Osteoblast (primary cell): ENCODE results near the gene ANXA9. TPM values are rescaled to one million over a fixed set of nuclear protein-coding genes. Genes with fewer than 3 reads are reported as not detected.

ENCODE experiments used
- DNase-seq: peaks from one replicate; pipeline ENCODE4 v3.0.0; 2011; ENCODE audit warnings: low spot score, mixed read lengths; ENCODE audit not compliant: insufficient read length; ENCODE audit errors: missing footprints
- H2AFZ ChIP-seq: 2 replicates; pipeline ENCODE4 v1.6.0; 2011; ENCODE audit warnings: mild to moderate bottlenecking, low read length
- H3K27ac ChIP-seq: 2 replicates; pipeline ENCODE4 v1.5.1; 2011; ENCODE audit warnings: mild to moderate bottlenecking, low read depth, low read length, moderate library complexity
- H3K27me3 ChIP-seq: 2 replicates; pipeline ENCODE4 v1.6.0; 2012; ENCODE audit warnings: mild to moderate bottlenecking, control low read depth, inconsistent platforms, low read length, moderate library complexity; ENCODE audit not compliant: insufficient read depth
- H3K36me3 ChIP-seq: 2 replicates; pipeline ENCODE4 v1.5.1; 2011; ENCODE audit warnings: mild to moderate bottlenecking, low read length, control low read depth, moderate library complexity; ENCODE audit not compliant: insufficient read depth
- H3K4me1 ChIP-seq: 2 replicates; pipeline ENCODE4 v1.5.1; 2011; ENCODE audit warnings: mild to moderate bottlenecking, low read length, control low read depth, moderate library complexity; ENCODE audit not compliant: insufficient read depth
- H3K4me2 ChIP-seq: 2 replicates; pipeline ENCODE4 v1.6.0; 2011; ENCODE audit warnings: mild to moderate bottlenecking, low read length; ENCODE audit not compliant: insufficient read depth
- H3K4me3 ChIP-seq: fragments of 200-600 bp; sonication (generic); 3 replicates; pipeline ENCODE4 v1.5.1; 2012; ENCODE audit warnings: mild to moderate bottlenecking, low read length, inconsistent platforms; ENCODE audit not compliant: insufficient read depth
- H3K79me2 ChIP-seq: 2 replicates; pipeline ENCODE4 v1.6.0; 2012; ENCODE audit warnings: mild to moderate bottlenecking, low read length, control low read depth, inconsistent platforms; ENCODE audit not compliant: insufficient read depth
- H3K9me3 ChIP-seq: 2 replicates; pipeline ENCODE4 v1.5.1; 2011; ENCODE audit warnings: low read depth, low read length, control low read depth
- H4K20me1 ChIP-seq: 2 replicates; pipeline ENCODE4 v1.6.0; 2012; ENCODE audit warnings: mild to moderate bottlenecking, low read length, control low read depth; ENCODE audit not compliant: insufficient read depth
- CTCF ChIP-seq: IDR thresholded peaks from 2 replicates; pipeline ENCODE4 v1.5.1; 2011; ENCODE audit warnings: mild to moderate bottlenecking, low read depth, low read length, moderate library complexity; ENCODE audit errors: extremely low read depth
- total RNA-seq: library from RNA; depleted of rRNA; stranded (reverse); fragments of >200 nt; gene quantifications from 2 replicates; pipeline ENCODE4 v1.2.3, GENCODE V29; 2012

Gene ANXA9
- total RNA-seq, 1 donor = under 0.01 TPM

GRCh38 chr1:150974580-150975478 is 7.3 kb upstream of the ANXA9 start, which contains the start of gene CERS2:
Gene CERS2 (minus strand): TSS chr1:150974835. CDS start chr1:150969090, 5,745 bp downstream.
- DNase-seq = peak; percentile 99
- peaks cover 60% of the 10 kb centered on the region for H3K4me1 ChIP-seq
- no peaks in the 10 kb centered on the region for H3K36me3 ChIP-seq
- H3K79me2 ChIP-seq = peaks cover 44% of the 10 kb centered on the region
- peaks cover 36% of the 10 kb centered on the region for H4K20me1 ChIP-seq
- peak within 1 kb of the TSS; percentile 69 for H3K27ac ChIP-seq
- peak within 1 kb of the TSS; percentile 98 for H3K4me2 ChIP-seq
- peak within 1 kb of the TSS; percentile 66 for H2AFZ ChIP-seq
- H3K4me3 ChIP-seq = peak within 1 kb of the TSS; percentile 95
- no peaks in the 10 kb centered on the region for H3K27me3 ChIP-seq
- no peaks in the 10 kb centered on the region for H3K9me3 ChIP-seq
- no peak for TF ChIP-seq CTCF

- Histone ChIP-seq H2AFZ (no peak overlapping the region), H3K4me1 (peaks cover 51% of the 10 kb centered on the region), H3K4me2 (no peak overlapping the region), H3K36me3 (no peaks in the 10 kb centered on the region), H3K79me2 (peaks cover 28% of the 10 kb centered on the region), H3K27me3 (no peaks in the 10 kb centered on the region), H4K20me1 (peaks cover 23% of the 10 kb centered on the region), H3K27ac (no peak overlapping the region), H3K9me3 (no peaks in the 10 kb centered on the region), H3K4me3 (no peak overlapping the region)
- peak; percentile 72 for DNase-seq
- TF ChIP-seq CTCF = no peak
These were observed 5.7 kb upstream of the ANXA9 start for GRCh38 chr1:150976401-150976821.

GRCh38 chr1:150976879-150977694 is 5.0 kb upstream of the ANXA9 start:
- H3K4me3 ChIP-seq = peak overlapping the region; percentile 30
- H3K4me2 ChIP-seq = peak overlapping the region; percentile 49
- peaks cover 16% of the 10 kb centered on the region for H4K20me1 ChIP-seq
- H3K27ac ChIP-seq = peak overlapping the region; percentile 54
- no peaks in the 10 kb centered on the region for H3K9me3 ChIP-seq
- H3K27me3 ChIP-seq = no peaks in the 10 kb centered on the region
- TF ChIP-seq CTCF = no peak
- DNase-seq = peak; percentile 94
- H2AFZ ChIP-seq = peak overlapping the region; percentile 58
- peaks cover 51% of the 10 kb centered on the region for H3K4me1 ChIP-seq
- H3K36me3 ChIP-seq = no peaks in the 10 kb centered on the region
- peaks cover 22% of the 10 kb centered on the region for H3K79me2 ChIP-seq
